Endothelial cell of umbilical vein (primary cell): ENCODE data around the gene NR2C1. TPM values are rescaled to one million over a fixed set of nuclear protein-coding genes. Genes with fewer than 3 reads are reported as not detected.

Source experiments
- BruUV-seq: library from RNA; stranded (reverse); fragments of 400-500 nt; replicated peaks from 2 replicates; lab custom pipeline; 2021; lab: Mats Ljungman, UMichigan
- CTCF ChIA-PET: fragments of 300-600, 350-600 bp; sonication (Branson Sonifier 250); formaldehyde crosslinking; loops from one replicate; lab custom pipeline; 2021; ENCODE audit warnings: antibody characterized with exemption, inconsistent platforms; lab: Charles Lee
- POLR2A ChIA-PET: fragments of 300-600, 350-600 bp; sonication (Branson Sonifier 250); formaldehyde crosslinking; loops from one replicate; lab custom pipeline; 2021; ENCODE audit warnings: antibody characterized with exemption, inconsistent platforms; lab: Charles Lee
- DNase-seq: peaks from one replicate; pipeline ENCODE4 v3.0.0-alpha.2; 2011; ENCODE audit warnings: low read depth, low spot score
- FAIRE-seq: peaks from 2 replicates; lab custom pipeline; 2011; peaks lifted over from hg19 to GRCh38; lab: Jason Lieb, UNC
- H2AFZ ChIP-seq: 2 replicates; pipeline ENCODE4 v1.6.0; 2012; ENCODE audit warnings: low read depth, low read length, control low read depth, inconsistent platforms
- H3K27ac ChIP-seq: 2 replicates; pipeline ENCODE4 v1.5.1; 2011; ENCODE audit warnings: low read depth, mild to moderate bottlenecking, control low read depth, low read length, moderate library complexity; ENCODE audit not compliant: insufficient read depth
- H3K27me3 ChIP-seq, 2 experiments: 2 replicates each; pipeline versions ENCODE4 v1.6.0 to v1.6.1; 2011; ENCODE audit warnings: low read length in 2 of 2, mixed read lengths in 1 of 2; ENCODE audit not compliant: control insufficient read depth in 2 of 2, insufficient read depth in 2 of 2
- H3K36me3 ChIP-seq, 2 experiments: 2 replicates in 1 of 2; 3 replicates in 1 of 2; pipeline ENCODE4 v1.5.1; 2011; ENCODE audit warnings: low read length in 2 of 2, mild to moderate bottlenecking in 1 of 2, moderate library complexity in 1 of 2; ENCODE audit not compliant: control insufficient read depth in 2 of 2, insufficient read depth in 2 of 2; ENCODE audit errors: extremely low read depth in 1 of 2
- H3K4me1 ChIP-seq: 3 replicates; pipeline ENCODE4 v1.5.1; 2011; ENCODE audit warnings: mild to moderate bottlenecking, low read length; ENCODE audit not compliant: control insufficient read depth, insufficient read depth; ENCODE audit errors: extremely low read depth
- H3K4me2 ChIP-seq: 2 replicates; pipeline ENCODE4 v1.6.1; 2011; ENCODE audit warnings: low read length, control low read depth, mixed read lengths; ENCODE audit not compliant: insufficient read depth
- H3K4me3 ChIP-seq, 3 experiments: fragments of 200-600 bp in 1 of 3; sonication (generic), shearing (Covaris generic) in 1 of 3; replicated peaks in 1 of 3; 2 replicates each; pipeline ENCODE4 v1.5.1; 2011 to 2016; ENCODE audit warnings: control low read depth in 3 of 3, low read length in 3 of 3, mild to moderate bottlenecking in 2 of 3, inconsistent platforms in 1 of 3, low read depth in 1 of 3, moderate library complexity in 1 of 3; ENCODE audit not compliant: insufficient read depth in 1 of 3
- H3K79me2 ChIP-seq: 2 replicates; pipeline ENCODE4 v1.6.0; 2012; ENCODE audit warnings: low read length, inconsistent platforms; ENCODE audit not compliant: control insufficient read depth, insufficient read depth
- H3K9ac ChIP-seq: replicated peaks from 2 replicates; pipeline ENCODE3; 2011; ENCODE audit warnings: low read length, control low read depth; ENCODE audit not compliant: insufficient read depth; ENCODE audit errors: extremely low read depth
- H3K9me1 ChIP-seq: replicated peaks from 3 replicates; pipeline ENCODE4 v1.6.0; 2011; ENCODE audit warnings: mild to moderate bottlenecking, low read length; ENCODE audit not compliant: control insufficient read depth, insufficient read depth; ENCODE audit errors: extremely low read depth
- H3K9me3 ChIP-seq: replicated peaks from 2 replicates; pipeline ENCODE4 v1.5.1; 2012; ENCODE audit warnings: low read length, inconsistent platforms; ENCODE audit not compliant: control insufficient read depth, insufficient read depth
- H4K20me1 ChIP-seq: replicated peaks from 2 replicates; pipeline ENCODE3; 2011; ENCODE audit warnings: mild to moderate bottlenecking, low read length; ENCODE audit not compliant: control insufficient read depth, insufficient read depth; ENCODE audit errors: extremely low read depth
- FOS ChIP-seq: IDR thresholded peaks from 2 replicates; pipeline ENCODE4 v1.6.1; 2011; ENCODE audit warnings: mild to moderate bottlenecking, low read length, moderate library complexity, borderline replicate concordance; ENCODE audit not compliant: insufficient read depth
- JUN ChIP-seq: IDR thresholded peaks from 2 replicates; pipeline ENCODE4 v1.6.1; 2011; ENCODE audit warnings: borderline replicate concordance, low read depth; ENCODE audit not compliant: insufficient read length, insufficient read depth
- MYC ChIP-seq: IDR thresholded peaks from one replicate; pipeline ENCODE4 v1.6.1; 2011; ENCODE audit warnings: mild to moderate bottlenecking, low read depth, low read length
- POLR2AphosphoS5 ChIP-seq: IDR thresholded peaks from 2 replicates; pipeline ENCODE4 v1.6.1; 2012; ENCODE audit warnings: low read depth, mild to moderate bottlenecking, control low read depth, low read length, moderate library complexity; ENCODE audit not compliant: insufficient read depth
- dilution Hi-C: fragments of 300-500 bp; cut with MboI; formaldehyde crosslinking; loops from one replicate; pipeline ENCODE4 v1.15.0; 2019; ENCODE audit warnings: low sequenced_read_pairs; ENCODE audit not compliant: extremely low pct_ligation_motif_present
- intact Hi-C: fragments of 100-400 bp; cut with micrococcal nuclease; formaldehyde crosslinking; loops from one replicate; pipeline ENCODE4 v1.10.0; 2022
- polyA plus RNA-seq, 4 experiments: library from polyadenylated mRNA; depleted of rRNA in 3 of 4; stranded (reverse) in 3 of 4; unstranded in 1 of 4; fragments of >200 nt; gene quantifications; 2 replicates each; pipeline versions ENCODE4 v1.2.1 to v1.2.3, GENCODE V29; 2011 to 2012; ENCODE audit warnings: missing spikeins in 1 of 4
- total RNA-seq: library from RNA; stranded (reverse); gene quantifications from 2 replicates; pipeline ENCODE4 v1.2.3, GENCODE V29; 2021
- TF ChIP-seq, protein P1 (sequence below): IDR thresholded peaks from 2 replicates; pipeline ENCODE4 v1.6.1; 2011; ENCODE audit not compliant: insufficient read depth, insufficient read length

Gene NR2C1
- total and polyA plus RNA-seq, 2 donors (not counting 3 experiments of a cell fraction or from before 2014, with no cell fraction given): 21.0 to 37.7 TPM

DNA sequence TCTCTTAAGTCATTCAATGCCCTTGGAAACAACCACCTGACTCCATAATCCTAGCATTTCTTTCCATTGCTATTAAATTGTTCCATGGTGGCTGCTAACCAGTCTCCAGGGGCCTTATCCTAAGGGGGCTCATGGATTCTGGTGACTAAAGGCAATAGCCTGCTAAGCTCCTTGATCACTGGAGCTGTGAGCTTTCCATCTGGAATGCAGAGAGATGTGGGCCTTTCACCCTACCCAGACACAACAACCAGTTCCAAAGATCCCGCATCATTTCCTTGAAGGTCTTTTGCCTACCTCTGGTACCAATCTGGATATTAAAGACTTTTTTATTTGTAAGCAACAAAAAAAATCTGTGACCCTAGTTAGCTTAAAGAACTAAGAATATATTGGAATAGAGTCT is 102.9 kb downstream of the NR2C1 start:
- no peak overlapping the region for H2AFZ ChIP-seq
- FAIRE-seq: no peak
- dilution Hi-C loops: no loop called here
- no peak for TF ChIP-seq POLR2AphosphoS5
- no peak for TF ChIP-seq MYC
- TF ChIP-seq FOS: no peak
- TF ChIP-seq, protein P1, sequence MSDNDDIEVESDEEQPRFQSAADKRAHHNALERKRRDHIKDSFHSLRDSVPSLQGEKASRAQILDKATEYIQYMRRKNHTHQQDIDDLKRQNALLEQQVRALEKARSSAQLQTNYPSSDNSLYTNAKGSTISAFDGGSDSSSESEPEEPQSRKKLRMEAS: no peak
- no peak for TF ChIP-seq JUN
- no peaks in the 10 kb centered on the region for H3K27me3 ChIP-seq
- no peak for DNase-seq
- H3K9me1 ChIP-seq: no peaks in the 10 kb centered on the region
- H4K20me1 ChIP-seq: no peaks in the 10 kb centered on the region
- H3K36me3 ChIP-seq: peaks cover 0 to 3% of the 10 kb centered on the region in 2 experiments
- CTCF ChIA-PET: interaction anchor here (0.8 to 1.7 kb wide), 3 partner anchors 8 to 16 kb away, joined by 3 to 5 read pairs (median 3); no protein-coding TSS in a partner anchor
- peaks cover 7% of the 10 kb centered on the region for H3K4me1 ChIP-seq
- no peak overlapping the region for H3K9ac ChIP-seq
- H3K79me2 ChIP-seq: no peaks in the 10 kb centered on the region
- no peak overlapping the region for H3K4me2 ChIP-seq
- no peak overlapping the region for H3K27ac ChIP-seq
- intact Hi-C loops: no loop called here
- POLR2A ChIA-PET: no interaction called here
- no peak overlapping the region for H3K4me3 ChIP-seq
- BruUV-seq: no TSS peak
- no peaks in the 10 kb centered on the region for H3K9me3 ChIP-seq

Other genes starting within 250 kb of the NR2C1 start
- gene NDUFA12, start 69.9 kb downstream of the NR2C1 start, total RNA-seq: 126 and 140 TPM in 2 replicates
- 125 and 184 TPM in 2 replicates for gene NDUFA12, start 69.9 kb downstream of the NR2C1 start, polyA plus RNA-seq
- gene FGD6, start 143.8 kb upstream of the NR2C1 start, total RNA-seq: 14.0 and 17.8 TPM in 2 replicates
- gene FGD6, start 143.8 kb upstream of the NR2C1 start, polyA plus RNA-seq: 5.7 and 5.9 TPM in 2 replicates
- 85.2 and 91.3 TPM in 2 replicates for gene VEZT, start 144.2 kb upstream of the NR2C1 start, total RNA-seq
- 53.3 and 57.8 TPM in 2 replicates for gene VEZT, start 144.2 kb upstream of the NR2C1 start, polyA plus RNA-seq